Subcutaneous abdominal adipose tissue (tissue), 5 donors: ENCODE data around the gene MIB1.
"Not testable (repeated sequence)": the region's sequence is repeated elsewhere in the genome, so short reads cannot be mapped to it uniquely, and the experiment has no call there.

ENCODE experiments used
- H3K27ac ChIP-seq: one replicate; pipeline ENCODE4 v1.7.0; 2013; ENCODE audit warnings: low read depth, mild to moderate bottlenecking, inconsistent platforms, low read length, moderate library complexity
- H3K27me3 ChIP-seq, 5 donors: one replicate each; pipeline ENCODE4 v1.7.0; 2013; ENCODE audit warnings: low read length in 5 of 5, inconsistent platforms in 1 of 5; ENCODE audit not compliant: control insufficient read depth in 5 of 5, insufficient read depth in 4 of 5
- H3K36me3 ChIP-seq, 5 donors: one replicate each; pipeline ENCODE4 v1.7.0; 2013; ENCODE audit warnings: low read length in 5 of 5; ENCODE audit not compliant: control insufficient read depth in 5 of 5, insufficient read depth in 5 of 5
- H3K4me1 ChIP-seq, 5 donors: one replicate each; pipeline ENCODE4 v1.7.0; 2013; ENCODE audit warnings: low read length in 5 of 5, mild to moderate bottlenecking in 3 of 5, moderate library complexity in 1 of 5; ENCODE audit not compliant: control insufficient read depth in 5 of 5, insufficient read depth in 5 of 5
- H3K4me3 ChIP-seq, 5 donors: one replicate each; pipeline ENCODE4 v1.7.0; 2013; ENCODE audit warnings: low read length in 5 of 5, low read depth in 1 of 5
- H3K9ac ChIP-seq, 5 donors: one replicate each; pipeline ENCODE4 v1.7.0; 2013; ENCODE audit warnings: low read length in 5 of 5, mild to moderate bottlenecking in 4 of 5, moderate library complexity in 3 of 5
- H3K9me3 ChIP-seq, 5 donors: one replicate each; pipeline ENCODE4 v1.7.0; 2013; ENCODE audit warnings: low read length in 5 of 5; ENCODE audit not compliant: control insufficient read depth in 5 of 5
- donor health status: healthy.
- donor health status: healthy.
- donor health status: healthy.
- donor health status: healthy.
- donor health status: healthy.

MIB1 gene

GRCh38 chr18:21740538-21741311, at the start of gene MIB1:
Gene MIB1, plus strand, starts transcription at chr18:21740792. Its CDS starts 792 bp downstream, at chr18:21741584.
- Histone ChIP-seq H3K4me1 (peaks cover 0 to 37% (median 22%) of the 10 kb centered on the region in 5 donors), H3K9me3 (no peaks in the 10 kb centered on the region), H3K36me3 (no peaks in the 10 kb centered on the region), H3K27ac (peak within 1 kb of the TSS; percentile 95), H3K9ac (peak within 1 kb of the TSS; percentile 26 to 96 (median 87)), H3K27me3 (no peaks in the 10 kb centered on the region), H3K4me3 (peak within 1 kb of the TSS; percentile 82 to 89 (median 87))

GRCh38 chr18:21693322-21693721, 47.3 kb upstream of the MIB1 start:
- Histone ChIP-seq H3K9ac (no peak overlapping the region), H3K4me1 (no peaks in the 10 kb centered on the region), H3K4me3 (no peak overlapping the region), H3K9me3 (peaks cover 0 to 7% (median 0%) of the 10 kb centered on the region in 5 donors), H3K27ac (no peak overlapping the region), H3K36me3 (peaks cover 0 to 12% (median 0%) of the 10 kb centered on the region in 5 donors), H3K27me3 (no peaks in the 10 kb centered on the region)

DNA sequence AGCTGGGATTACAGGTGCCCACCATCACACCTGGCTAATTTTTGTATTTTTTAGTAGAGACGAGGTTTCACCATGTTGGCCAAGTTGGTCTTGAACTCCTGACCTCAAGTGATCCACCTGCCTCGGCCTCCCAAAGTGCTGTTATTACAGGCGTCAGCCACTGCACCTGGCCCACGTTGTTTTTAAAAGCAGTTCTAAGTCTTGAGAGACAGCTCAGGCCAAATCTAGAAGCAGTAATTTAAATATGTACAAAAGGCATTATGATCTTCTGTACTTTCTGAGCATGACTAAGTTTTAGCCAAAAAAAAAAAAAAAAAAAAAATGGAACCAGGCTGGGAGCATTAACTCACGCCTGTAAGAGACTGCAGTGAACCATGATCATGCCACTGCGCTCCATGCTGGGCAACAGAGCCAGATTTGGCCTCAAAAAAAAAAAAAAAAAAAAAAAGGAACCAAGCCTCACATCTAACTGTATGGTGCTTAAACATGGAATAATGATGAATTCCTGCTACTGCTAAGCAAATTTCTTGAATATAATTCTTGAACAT, 40.0 kb upstream of the MIB1 start:
- H3K27ac ChIP-seq: no peak overlapping the region
- H3K9ac ChIP-seq: no peak overlapping the region
- H3K27me3 ChIP-seq: no peaks in the 10 kb centered on the region
- no peaks in the 10 kb centered on the region for H3K9me3 ChIP-seq
- H3K4me3 ChIP-seq: no peak overlapping the region
- peaks cover 0 to 5% (median 0%) of the 10 kb centered on the region in 5 donors for H3K36me3 ChIP-seq
- peaks cover 4 to 34% (median 23%) of the 10 kb centered on the region in 5 donors for H3K4me1 ChIP-seq

- peaks cover 0 to 5% (median 0%) of the 10 kb centered on the region in 5 donors for H3K36me3 ChIP-seq
- no peak overlapping the region for H3K27ac ChIP-seq
- H3K4me1 ChIP-seq: peaks cover 4 to 34% (median 23%) of the 10 kb centered on the region in 5 donors
- H3K27me3 ChIP-seq: no peaks in the 10 kb centered on the region
- no peaks in the 10 kb centered on the region for H3K9me3 ChIP-seq
- no peak overlapping the region for H3K9ac ChIP-seq
- H3K4me3 ChIP-seq: no peak overlapping the region
These were observed 39.0 kb upstream of the MIB1 start for GRCh38 chr18:21701621-21702020.

DNA sequence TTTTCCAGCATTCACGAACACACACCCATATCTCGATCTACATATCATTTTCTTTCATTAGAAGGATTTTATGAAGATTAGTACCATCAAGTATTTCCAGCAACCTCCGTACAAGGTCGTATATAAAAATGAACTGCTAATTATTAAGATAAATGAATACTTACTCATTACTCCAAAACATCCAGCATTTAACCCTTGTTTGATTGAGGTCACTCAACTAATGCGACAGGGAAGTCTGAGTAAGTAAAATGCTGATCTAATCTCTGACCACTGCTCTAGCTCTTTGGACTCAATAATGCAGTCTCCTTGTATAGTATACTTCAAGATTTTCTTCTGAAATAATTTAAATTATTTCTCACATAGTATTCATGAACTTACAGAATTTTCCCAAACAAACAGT, 38.0 kb upstream of the MIB1 start:
- Histone ChIP-seq H3K27me3 (no peaks in the 10 kb centered on the region), H3K27ac (no peak overlapping the region), H3K4me1 (peaks cover 4 to 34% (median 23%) of the 10 kb centered on the region in 5 donors), H3K4me3 (no peak overlapping the region), H3K9ac (no peak overlapping the region), H3K9me3 (no peaks in the 10 kb centered on the region), H3K36me3 (peaks cover 0 to 5% (median 0%) of the 10 kb centered on the region in 5 donors)

DNA sequence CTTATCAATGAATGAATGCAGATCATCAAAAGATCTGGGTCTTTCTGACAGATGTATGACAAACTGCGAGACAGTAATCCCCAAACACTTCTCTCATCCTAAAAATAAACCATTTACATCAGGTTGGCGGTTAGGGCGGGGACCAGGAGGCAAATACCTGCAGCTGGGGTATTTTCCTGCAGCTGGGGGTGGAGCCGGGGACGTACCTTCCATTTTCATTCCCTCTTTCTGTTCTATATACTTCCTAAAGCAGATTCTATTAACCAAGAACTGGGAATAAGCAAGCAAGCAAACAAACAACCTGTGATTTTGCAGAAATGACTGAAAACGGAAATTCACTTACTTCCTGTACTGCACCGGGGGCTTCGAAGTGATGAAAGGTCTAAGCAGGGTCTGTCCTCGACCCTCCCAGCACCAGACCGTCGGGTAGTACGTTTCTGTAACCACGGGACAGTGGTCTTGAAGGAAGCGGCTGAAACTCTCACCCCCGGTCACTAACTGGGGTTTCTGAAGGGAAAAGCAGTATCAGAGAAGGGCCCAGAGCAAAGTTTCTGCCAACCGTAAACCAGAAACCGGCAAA, 37.3 kb upstream of the MIB1 start:
- Histone ChIP-seq H3K36me3 (peaks cover 0 to 3% (median 0%) of the 10 kb centered on the region in 5 donors), H3K4me3 (peak overlapping the region; percentile 88 to 95 (median 89)), H3K9ac (peak overlapping the region; percentile 72 to 83 (median 79)), H3K27ac (peak overlapping the region; percentile 90), H3K27me3 (no peaks in the 10 kb centered on the region), H3K4me1 (peaks cover 4 to 34% (median 23%) of the 10 kb centered on the region in 5 donors), H3K9me3 (no peaks in the 10 kb centered on the region)

DNA sequence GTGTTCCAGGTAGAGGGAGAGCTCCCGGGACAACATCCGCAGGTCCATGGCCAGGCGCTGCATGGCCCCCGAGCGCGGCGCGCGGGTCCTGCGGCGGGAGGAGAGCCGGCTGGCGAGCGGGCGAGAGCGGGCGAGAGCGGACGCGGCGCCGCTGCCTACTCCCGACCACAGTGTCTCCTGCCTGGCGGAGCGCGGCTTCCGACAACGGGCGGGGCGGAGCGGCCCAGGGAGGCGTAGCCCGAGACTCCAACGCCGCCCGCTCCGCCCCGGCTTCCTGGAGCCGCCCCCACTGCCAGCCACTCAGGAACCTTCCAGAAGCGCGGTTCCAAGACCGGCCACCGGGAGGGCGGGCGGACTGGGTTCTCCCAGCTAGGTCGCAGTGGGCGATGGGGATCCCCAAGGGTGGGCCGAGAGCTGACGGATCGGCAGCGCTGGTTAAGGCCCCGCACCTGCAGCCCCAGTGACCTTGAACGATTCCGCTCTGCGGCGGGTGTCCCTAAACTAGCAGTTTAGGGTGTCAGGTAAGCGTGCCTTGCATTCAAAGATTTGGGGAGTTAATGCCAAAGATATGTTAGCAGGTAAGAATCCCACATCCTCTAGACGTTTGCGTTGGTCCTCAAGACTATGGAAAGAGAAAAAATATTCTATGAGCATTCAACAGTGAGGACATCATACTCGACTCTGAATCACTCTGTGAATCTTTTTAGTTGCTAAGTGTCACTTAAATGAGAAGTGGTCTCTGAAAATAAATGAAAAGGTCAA, 35.8 kb upstream of the MIB1 start, which contains the start of gene ABHD3:
Gene ABHD3 (minus strand): TSS at position 172 of the 762 bp plus-strand sequence. CDS start 109 bp downstream, at position 63.
- H3K4me3 ChIP-seq: peak within 1 kb of the TSS; percentile 88 to 95 (median 89)
- H3K27ac ChIP-seq: peak within 1 kb of the TSS; percentile 90
- no peaks in the 10 kb centered on the region for H3K27me3 ChIP-seq
- no peaks in the 10 kb centered on the region for H3K9me3 ChIP-seq
- peaks cover 0 to 26% (median 17%) of the 10 kb centered on the region in 5 donors for H3K4me1 ChIP-seq
- peak within 1 kb of the TSS; percentile 72 to 83 (median 79) for H3K9ac ChIP-seq
- H3K36me3 ChIP-seq: peaks cover 0 to 3% (median 0%) of the 10 kb centered on the region in 5 donors

GRCh38 chr18:21706386-21706865, 34.2 kb upstream of the MIB1 start:
- H3K9me3 ChIP-seq: no peaks in the 10 kb centered on the region
- no peaks in the 10 kb centered on the region for H3K27me3 ChIP-seq
- no peak overlapping the region for H3K27ac ChIP-seq
- no peaks in the 10 kb centered on the region for H3K36me3 ChIP-seq
- peaks cover 0 to 21% (median 17%) of the 10 kb centered on the region in 5 donors for H3K4me1 ChIP-seq
- H3K9ac ChIP-seq: no peak overlapping the region
- no peak overlapping the region for H3K4me3 ChIP-seq

DNA sequence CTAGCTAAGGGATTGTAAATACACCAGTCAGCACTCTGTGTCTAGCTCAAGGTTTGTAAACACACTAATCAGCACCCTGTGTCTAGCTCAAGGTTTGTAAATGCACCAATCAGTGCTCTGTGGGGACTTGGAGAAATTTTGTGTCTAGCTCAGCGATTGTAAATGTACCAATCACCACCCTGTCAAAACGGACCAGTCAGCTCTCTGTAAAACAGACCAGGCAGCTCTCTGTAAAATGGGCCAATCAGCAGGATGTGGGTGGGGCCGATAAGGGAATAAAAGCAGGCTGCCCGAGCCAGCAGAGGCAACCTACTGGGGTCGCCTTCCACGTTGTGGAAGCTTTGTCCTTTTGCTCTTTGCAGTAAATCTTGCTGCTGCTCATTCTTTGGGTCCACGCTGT, 33.5 kb upstream of the MIB1 start:
- not testable (repeated sequence) for H3K27me3 ChIP-seq, H3K4me3 ChIP-seq, H3K27ac ChIP-seq, H3K9me3 ChIP-seq, H3K36me3 ChIP-seq, H3K9ac ChIP-seq
- peaks cover 0 to 21% (median 17%) of the 10 kb centered on the region in 5 donors for H3K4me1 ChIP-seq
